Measurements from ENCODE around the gene EFHC1. TPM values are rescaled to one million over a fixed set of nuclear protein-coding genes. Genes with fewer than 3 reads are reported as not detected.

The EFHC1 gene
- total RNA-seq, 1 donor from 2014 or later: 59.8 TPM

GRCh38 chr6:52417675-52418111 lies 2.4 kb upstream of the EFHC1 start:
- Mint-ChIP-seq H3K4me1 (peaks cover 20% of the 10 kb centered on the region), H3K27ac (peak overlapping the region; percentile 13), H3K36me3 (no peaks in the 10 kb centered on the region), H3K27me3 (ENCODE audit: insufficient read depth, low read depth) (no peaks in the 10 kb centered on the region), H3K4me3 (peak overlapping the region; percentile 3), H3K9me3 (no peaks in the 10 kb centered on the region)
- H4K20me1 ChIP-seq (ENCODE audit: low read depth): no peaks in the 10 kb centered on the region
- H3K4me2 ChIP-seq: no peak overlapping the region
- H3K27ac ChIP-seq: no peak overlapping the region
- H3K27me3 ChIP-seq: no peaks in the 10 kb centered on the region
- peaks cover 15% of the 10 kb centered on the region for H3K79me2 ChIP-seq (ENCODE audit: low read depth)
- TF ChIP-seq EZH2phosphoT487 (IDR thresholded peaks at IDR 0.05) (no peak), EZH2 (IDR thresholded peaks at IDR 0.05) (no peak)
- TF ChIP-seq, protein P1, sequence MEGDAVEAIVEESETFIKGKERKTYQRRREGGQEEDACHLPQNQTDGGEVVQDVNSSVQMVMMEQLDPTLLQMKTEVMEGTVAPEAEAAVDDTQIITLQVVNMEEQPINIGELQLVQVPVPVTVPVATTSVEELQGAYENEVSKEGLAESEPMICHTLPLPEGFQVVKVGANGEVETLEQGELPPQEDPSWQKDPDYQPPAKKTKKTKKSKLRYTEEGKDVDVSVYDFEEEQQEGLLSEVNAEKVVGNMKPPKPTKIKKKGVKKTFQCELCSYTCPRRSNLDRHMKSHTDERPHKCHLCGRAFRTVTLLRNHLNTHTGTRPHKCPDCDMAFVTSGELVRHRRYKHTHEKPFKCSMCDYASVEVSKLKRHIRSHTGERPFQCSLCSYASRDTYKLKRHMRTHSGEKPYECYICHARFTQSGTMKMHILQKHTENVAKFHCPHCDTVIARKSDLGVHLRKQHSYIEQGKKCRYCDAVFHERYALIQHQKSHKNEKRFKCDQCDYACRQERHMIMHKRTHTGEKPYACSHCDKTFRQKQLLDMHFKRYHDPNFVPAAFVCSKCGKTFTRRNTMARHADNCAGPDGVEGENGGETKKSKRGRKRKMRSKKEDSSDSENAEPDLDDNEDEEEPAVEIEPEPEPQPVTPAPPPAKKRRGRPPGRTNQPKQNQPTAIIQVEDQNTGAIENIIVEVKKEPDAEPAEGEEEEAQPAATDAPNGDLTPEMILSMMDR (IDR thresholded peaks at IDR 0.05): no peak
- H3K9ac ChIP-seq: no peak overlapping the region
- no peak for DNase-seq (ENCODE audit: low spot score)
- peaks cover 20% of the 10 kb centered on the region for H3K4me1 ChIP-seq
- no peaks in the 10 kb centered on the region for H3K9me3 ChIP-seq (ENCODE audit: low read depth)
- no peaks in the 10 kb centered on the region for H3K36me3 ChIP-seq
- H2AFZ ChIP-seq (replicated peaks): peak overlapping the region; percentile 58
- H3K4me3 ChIP-seq: no peak overlapping the region
- H3F3A ChIP-seq (ENCODE audit: low read depth): peaks cover 15% of the 10 kb centered on the region

DNA sequence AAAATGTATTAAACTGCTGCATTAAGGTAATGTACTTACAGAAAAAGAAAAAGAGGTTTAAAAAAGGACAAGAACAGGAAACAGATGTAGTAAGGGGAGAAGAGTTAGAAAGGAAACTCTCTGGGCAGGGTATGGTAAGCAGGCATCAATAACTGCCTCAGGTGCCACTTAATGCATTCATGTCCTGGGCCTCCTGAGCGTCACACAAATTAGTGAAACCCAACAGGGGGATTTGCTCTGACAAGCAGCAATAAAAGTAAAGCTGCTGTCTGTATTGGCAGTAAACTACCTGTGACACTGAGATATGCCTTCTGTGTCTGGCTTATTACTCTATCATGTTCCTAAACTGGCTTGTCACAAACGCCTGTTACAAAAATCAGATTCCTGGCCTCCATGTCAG lies 1.5 kb upstream of the EFHC1 start:
- Histone ChIP-seq H3K27me3 (no peaks in the 10 kb centered on the region), H3K4me2 (peak overlapping the region; percentile 86), H3K9me3 (ENCODE audit: low read depth) (no peaks in the 10 kb centered on the region), H3K27ac (no peak overlapping the region), H3F3A (ENCODE audit: low read depth) (peaks cover 15% of the 10 kb centered on the region), H3K4me1 (peaks cover 20% of the 10 kb centered on the region), H3K4me3 (no peak overlapping the region), H2AFZ (replicated peaks) (no peak overlapping the region), H3K79me2 (ENCODE audit: low read depth) (peaks cover 15% of the 10 kb centered on the region), H4K20me1 (ENCODE audit: low read depth) (no peaks in the 10 kb centered on the region), H3K36me3 (no peaks in the 10 kb centered on the region), H3K9ac (no peak overlapping the region)
- no peak for TF ChIP-seq EZH2phosphoT487 (IDR thresholded peaks at IDR 0.05)
- no peak for TF ChIP-seq EZH2 (IDR thresholded peaks at IDR 0.05)
- TF ChIP-seq, protein P1 (IDR thresholded peaks at IDR 0.05): no peak
- Mint-ChIP-seq H3K36me3 (no peaks in the 10 kb centered on the region), H3K9me3 (no peaks in the 10 kb centered on the region), H3K27me3 (ENCODE audit: insufficient read depth, low read depth) (no peaks in the 10 kb centered on the region), H3K4me3 (no peak overlapping the region), H3K4me1 (peaks cover 19% of the 10 kb centered on the region), H3K27ac (no peak overlapping the region)
- no peak for DNase-seq (ENCODE audit: low spot score)

GRCh38 chr6:52420668-52421358 lies 671 bp downstream of the EFHC1 start:
- no peaks in the 10 kb centered on the region for H3K36me3 Mint-ChIP-seq
- H3K9me3 Mint-ChIP-seq: no peaks in the 10 kb centered on the region
- TF ChIP-seq EZH2 (IDR thresholded peaks at IDR 0.05) (no peak), EZH2phosphoT487 (IDR thresholded peaks at IDR 0.05) (no peak)
- TF ChIP-seq, protein P1 (IDR thresholded peaks at IDR 0.05): no peak

More at GRCh38 chr6:52420668-52421358, 671 bp downstream of the EFHC1 start:
- Mint-ChIP-seq H3K27me3 (ENCODE audit: insufficient read depth, low read depth) (no peaks in the 10 kb centered on the region), H3K27ac (no peak overlapping the region), H3K4me1 (peaks cover 18% of the 10 kb centered on the region), H3K4me3 (no peak overlapping the region)
- Histone ChIP-seq H3F3A (ENCODE audit: low read depth) (peaks cover 15% of the 10 kb centered on the region), H3K9me3 (ENCODE audit: low read depth) (no peaks in the 10 kb centered on the region), H3K4me1 (peaks cover 20% of the 10 kb centered on the region), H2AFZ (replicated peaks) (peak overlapping the region; percentile 83), H3K9ac (peak overlapping the region; percentile 31), H3K27ac (no peak overlapping the region), H3K4me2 (peak overlapping the region; percentile 86), H3K4me3 (peak overlapping the region; percentile 80), H3K36me3 (no peaks in the 10 kb centered on the region), H3K79me2 (ENCODE audit: low read depth) (peaks cover 15% of the 10 kb centered on the region), H3K27me3 (no peaks in the 10 kb centered on the region), H4K20me1 (ENCODE audit: low read depth) (no peaks in the 10 kb centered on the region)
- DNase-seq (ENCODE audit: low spot score): peak; percentile 50

Measured in neural progenitor cell (in vitro differentiated cells).